Prostate gland (tissue), 2 donors: ENCODE data around the gene RSRP1. TPM values are rescaled to one million over a fixed set of nuclear protein-coding genes. Genes with fewer than 3 reads are reported as not detected.

Experiments
- DNase-seq: peaks from one replicate; pipeline ENCODE4 v3.0.0-alpha.2; 2019; ENCODE audit warnings: low spot score
- H3K27ac ChIP-seq, 2 donors: fragments of 200-600 bp; sonication (generic); 2 replicates each; pipeline ENCODE4 v1.5.1; 2017 to 2019
- H3K27me3 ChIP-seq: fragments of 200-600 bp; sonication (generic); replicated peaks from 2 replicates; pipeline ENCODE4 v1.5.1; 2019; ENCODE audit not compliant: insufficient read depth
- H3K36me3 ChIP-seq, 2 donors: fragments of 200-600 bp; sonication (generic); 1 replicate in 1 of 2; 2 replicates in 1 of 2; pipeline versions ENCODE4 v1.5.1 to v1.8.1; 2017 to 2019
- H3K4me1 ChIP-seq: fragments of 200-600 bp; sonication (generic); replicated peaks from 2 replicates; pipeline ENCODE4 v1.5.1; 2019
- H3K4me3 ChIP-seq, 2 donors: fragments of 200-600 bp; sonication (generic); 2 replicates each; pipeline ENCODE4 v1.5.1; 2017 to 2019
- H3K9me3 ChIP-seq: fragments of 200-600 bp; sonication (generic); 2 replicates; pipeline ENCODE4 v1.5.1; 2017
- POLR2A ChIP-seq: fragments of 450-650 bp; IDR thresholded peaks from one replicate; pipeline ENCODE4 v1.6.1; 2016; ENCODE audit warnings: antibody characterized with exemption, mild to moderate bottlenecking
- POLR2AphosphoS5 ChIP-seq: sonication (generic); formaldehyde crosslinking; IDR thresholded peaks from one replicate; pipeline ENCODE4 v1.6.1; 2017; ENCODE audit warnings: antibody characterized with exemption
- WGBS: methylation state at CpG from one replicate; pipeline ENCODE4 v1.1.5; 2018; 5-methylcytosine and 5-hydroxymethylcytosine counted together
- intact Hi-C: fragments of 100-400 bp; cut with DNase I; formaldehyde crosslinking; loops from one replicate; pipeline ENCODE4 v1.14.2; 2022
- total RNA-seq, 2 donors: library from RNA; depleted of rRNA; stranded (reverse); fragments of >200 nt; gene quantifications; one replicate each; pipeline ENCODE4 v1.1.0, GENCODE V29; 2016
- TF ChIP-seq, protein P1 (sequence below), 4 experiments: fragments of 200-600 bp in 2 of 4; fragments of 450-650 bp in 2 of 4; sonication (generic) in 2 of 4; IDR thresholded peaks; 1 replicate in 3 of 4; 2 replicates in 1 of 4; pipeline ENCODE4 v1.5.1; 2016 to 2019; ENCODE audit warnings: antibody characterized with exemption in 4 of 4, mild to moderate bottlenecking in 2 of 4, moderate library complexity in 2 of 4

Gene RSRP1
- total RNA-seq, 2 donors from 2014 or later: 114 to 145 TPM

GRCh38 chr1:25232027-25232865, 15.0 kb downstream of the RSRP1 start, which contains the start of gene SYF2:
Gene SYF2, minus strand, starts transcription at chr1:25232502. Its CDS starts 35 bp downstream, at chr1:25232467.
- Histone ChIP-seq H3K27ac (peak within 1 kb of the TSS; percentile 86), H3K9me3 (no peaks in the 10 kb centered on the region), H3K4me3 (peak within 1 kb of the TSS; percentile 62 to 70), H3K36me3 (peaks cover 0 to 9% of the 10 kb centered on the region in 2 donors), H3K27me3 (no peaks in the 10 kb centered on the region), H3K4me1 (peaks cover 6% of the 10 kb centered on the region)
- intact Hi-C loops: no loop called here
- peak; percentile 18 for TF ChIP-seq POLR2A
- peak; percentile 96 for TF ChIP-seq POLR2AphosphoS5
- TF ChIP-seq, protein P1, sequence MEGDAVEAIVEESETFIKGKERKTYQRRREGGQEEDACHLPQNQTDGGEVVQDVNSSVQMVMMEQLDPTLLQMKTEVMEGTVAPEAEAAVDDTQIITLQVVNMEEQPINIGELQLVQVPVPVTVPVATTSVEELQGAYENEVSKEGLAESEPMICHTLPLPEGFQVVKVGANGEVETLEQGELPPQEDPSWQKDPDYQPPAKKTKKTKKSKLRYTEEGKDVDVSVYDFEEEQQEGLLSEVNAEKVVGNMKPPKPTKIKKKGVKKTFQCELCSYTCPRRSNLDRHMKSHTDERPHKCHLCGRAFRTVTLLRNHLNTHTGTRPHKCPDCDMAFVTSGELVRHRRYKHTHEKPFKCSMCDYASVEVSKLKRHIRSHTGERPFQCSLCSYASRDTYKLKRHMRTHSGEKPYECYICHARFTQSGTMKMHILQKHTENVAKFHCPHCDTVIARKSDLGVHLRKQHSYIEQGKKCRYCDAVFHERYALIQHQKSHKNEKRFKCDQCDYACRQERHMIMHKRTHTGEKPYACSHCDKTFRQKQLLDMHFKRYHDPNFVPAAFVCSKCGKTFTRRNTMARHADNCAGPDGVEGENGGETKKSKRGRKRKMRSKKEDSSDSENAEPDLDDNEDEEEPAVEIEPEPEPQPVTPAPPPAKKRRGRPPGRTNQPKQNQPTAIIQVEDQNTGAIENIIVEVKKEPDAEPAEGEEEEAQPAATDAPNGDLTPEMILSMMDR (IDR thresholded peaks at IDR 0.05): peak in 1 of 4 experiments; percentile 9
- DNase-seq: peak; percentile 86
- WGBS: under 1% methylated on average over 54 of the region's 54 CpGs

DNA sequence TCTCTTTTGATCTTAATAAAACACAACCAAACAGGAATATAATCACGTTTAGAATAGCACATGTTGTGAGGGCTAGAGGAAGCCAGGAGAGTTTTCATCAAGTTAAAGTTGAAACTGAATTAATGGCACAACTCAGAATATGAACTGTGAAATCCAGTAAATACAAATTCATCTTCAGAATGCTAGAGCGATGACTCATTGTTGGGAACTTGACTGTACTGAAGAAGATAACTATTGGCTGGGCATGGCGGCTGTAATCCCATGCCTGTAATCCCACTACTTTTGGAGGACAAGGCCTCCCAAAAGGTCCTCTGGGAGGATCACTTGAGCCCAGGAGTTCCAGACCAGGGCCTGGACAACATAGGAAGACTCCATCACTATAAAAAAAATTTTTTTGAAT, 23.8 kb downstream of the RSRP1 start:
- H3K4me1 ChIP-seq: no peaks in the 10 kb centered on the region
- TF ChIP-seq POLR2AphosphoS5 (no peak), POLR2A (no peak)
- TF ChIP-seq, protein P1 (IDR thresholded peaks at IDR 0.05): no peak
- no peak overlapping the region for H3K4me3 ChIP-seq
- no peak overlapping the region for H3K27ac ChIP-seq
- 78% methylated on average over 3 of the region's 3 CpGs for WGBS
- DNase-seq: no peak
- H3K9me3 ChIP-seq: no peaks in the 10 kb centered on the region
- H3K27me3 ChIP-seq: no peaks in the 10 kb centered on the region
- intact Hi-C loops: no loop called here
- H3K36me3 ChIP-seq: peaks cover 15 to 28% of the 10 kb centered on the region in 2 donors

DNA sequence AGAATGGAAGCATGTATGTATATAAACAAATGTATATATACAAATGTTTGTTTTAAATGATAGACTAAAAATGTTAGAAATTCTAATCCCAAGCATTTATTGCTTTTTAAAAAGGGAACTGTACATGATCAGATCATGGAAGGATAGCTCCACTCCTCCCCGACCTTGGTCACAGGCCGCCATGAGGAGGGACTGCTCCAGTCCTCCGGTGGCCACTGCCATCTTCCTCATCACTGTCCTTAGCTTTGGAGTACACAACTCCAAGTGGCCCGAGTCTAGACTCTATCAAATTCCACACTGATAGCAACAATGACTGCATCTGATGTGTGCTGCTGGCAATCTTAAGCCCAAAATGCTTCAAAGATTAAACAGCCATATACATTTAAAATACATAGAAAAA, 24.6 kb downstream of the RSRP1 start:
- H3K27me3 ChIP-seq: no peaks in the 10 kb centered on the region
- intact Hi-C loops: no loop called here
- TF ChIP-seq POLR2AphosphoS5 (no peak), POLR2A (no peak)
- TF ChIP-seq, protein P1 (IDR thresholded peaks at IDR 0.05): no peak
- 92% methylated on average over 4 of the region's 4 CpGs for WGBS
- H3K4me3 ChIP-seq: no peak overlapping the region
- DNase-seq: no peak
- no peak overlapping the region for H3K27ac ChIP-seq
- H3K9me3 ChIP-seq: no peaks in the 10 kb centered on the region
- no peaks in the 10 kb centered on the region for H3K4me1 ChIP-seq
- H3K36me3 ChIP-seq: peaks cover 12 to 28% of the 10 kb centered on the region in 2 donors

- Histone ChIP-seq H3K4me1 (no peaks in the 10 kb centered on the region), H3K36me3 (peaks cover 12 to 16% of the 10 kb centered on the region in 2 donors), H3K4me3 (no peak overlapping the region), H3K27ac (no peak overlapping the region), H3K27me3 (no peaks in the 10 kb centered on the region), H3K9me3 (no peaks in the 10 kb centered on the region)
- TF ChIP-seq, protein P1 (IDR thresholded peaks at IDR 0.05): no peak
- no peak for TF ChIP-seq POLR2A
- TF ChIP-seq POLR2AphosphoS5: no peak
- DNase-seq: no peak
- 94% methylated on average over 3 of the region's 3 CpGs for WGBS
- intact Hi-C loops: no loop called here
Observed at GRCh38 chr1:25220666-25221065, 26.6 kb downstream of the RSRP1 start.
